GM12878 (cell line): Measurements from ENCODE around the gene SLC26A1. TPM values are rescaled to one million over a fixed set of nuclear protein-coding genes. Genes with fewer than 3 reads are reported as not detected.

Experiments
- ATAC-seq: fragments of 200-7000 bp; cut with Tn5 transposase; 3 replicates; pipeline ENCODE4 v1.9.1; 2020; ENCODE audit warnings: mild to moderate bottlenecking, moderate library complexity
- BruUV-seq: library from RNA; stranded (reverse); fragments of 400-500 nt; replicated peaks from 2 replicates; lab custom pipeline; 2021; lab: Mats Ljungman, UMichigan
- CTCF ChIA-PET: fragments of 300-600 bp; sonication (Branson Sonifier 250); formaldehyde crosslinking; extraction: SDS; loops from one replicate; lab custom pipeline; 2021; ENCODE audit warnings: inconsistent platforms; lab: Yijun Ruan, JAX
- POLR2A ChIA-PET: fragments of 350-600 bp; formaldehyde crosslinking; extraction: SDS; loops from one replicate; lab custom pipeline; 2021; ENCODE audit warnings: inconsistent platforms; lab: Charles Lee
- RAD21 ChIA-PET: fragments of 300-600 bp; sonication (Branson Sonifier 250); formaldehyde crosslinking; loops from one replicate; lab custom pipeline; 2023; ENCODE audit warnings: antibody characterized with exemption; ENCODE audit not compliant: unreplicated experiment; lab: Charles Lee
- SMC1A ChIA-PET: fragments of 300-600 bp; sonication (Branson Sonifier 250); formaldehyde crosslinking; loops from one replicate; lab custom pipeline; 2023; ENCODE audit not compliant: unreplicated experiment, uncharacterized antibody; lab: Charles Lee
- DNase-seq: peaks from one replicate; pipeline ENCODE4 v3.0.0-alpha.2; 2011; ENCODE audit warnings: low read depth, low spot score
- FAIRE-seq: peaks from 3 replicates; lab custom pipeline; 2011; peaks lifted over from hg19 to GRCh38; lab: Jason Lieb, UNC
- H2AFZ ChIP-seq: 2 replicates; pipeline ENCODE4 v1.6.0; 2011; ENCODE audit warnings: low read depth, low read length, control low read depth; ENCODE audit not compliant: control insufficient read depth
- H3K27ac ChIP-seq: 2 replicates; pipeline ENCODE4 v1.5.1; 2011; ENCODE audit warnings: control low read depth; ENCODE audit not compliant: control insufficient read depth, insufficient read depth
- H3K27me3 ChIP-seq, 2 experiments: replicated peaks in 1 of 2; 2 replicates each; pipeline versions ENCODE4 v1.6.0 to v1.6.1; 2011; ENCODE audit warnings: low read length in 1 of 2; ENCODE audit not compliant: control insufficient read depth in 2 of 2, insufficient read depth in 2 of 2
- H3K36me3 ChIP-seq, 2 experiments: 2 replicates each; pipeline ENCODE4 v1.5.1; 2011; ENCODE audit warnings: low read length in 1 of 2; ENCODE audit not compliant: control insufficient read depth in 2 of 2, insufficient read depth in 2 of 2
- H3K4me1 ChIP-seq: 2 replicates; pipeline ENCODE4 v1.6.1; 2011; ENCODE audit warnings: mild to moderate bottlenecking, low read length, moderate library complexity, mixed read lengths; ENCODE audit not compliant: control insufficient read depth, insufficient read depth
- H3K4me2 ChIP-seq: 2 replicates; pipeline ENCODE4 v1.6.0; 2011; ENCODE audit warnings: control low read depth; ENCODE audit not compliant: control insufficient read depth, insufficient read depth
- H3K4me3 ChIP-seq: fragments of 200-600 bp; sonication (generic); 2 replicates; pipeline ENCODE4 v1.5.1; 2016
- H3K79me2 ChIP-seq: 2 replicates; pipeline ENCODE4 v1.6.0; 2011; ENCODE audit warnings: low read length; ENCODE audit not compliant: control insufficient read depth, insufficient read depth
- H3K9ac ChIP-seq: 2 replicates; pipeline ENCODE4 v1.8.0; 2011; ENCODE audit warnings: low read length, control low read depth, mixed read lengths; ENCODE audit not compliant: control insufficient read depth, insufficient read depth
- H3K9me3 ChIP-seq: replicated peaks from 3 replicates; pipeline ENCODE4 v1.5.1; 2011; ENCODE audit warnings: mild to moderate bottlenecking, low read length; ENCODE audit not compliant: control insufficient read depth, insufficient read depth
- H4K20me1 ChIP-seq: 2 replicates; pipeline ENCODE4 v1.6.0; 2011; ENCODE audit not compliant: control insufficient read depth, insufficient read depth
- CHD1 ChIP-seq: IDR thresholded peaks from 2 replicates; pipeline ENCODE4 v1.6.1; 2012; ENCODE audit warnings: low read depth, low read length, improper control_type of control experiment
- GABPA ChIP-seq: IDR thresholded peaks from 2 replicates; pipeline ENCODE4 v1.6.1; 2014; ENCODE audit warnings: antibody characterized with exemption, low read depth, mild to moderate bottlenecking, inconsistent platforms
- NFXL1 ChIP-seq: fragments of 450-650 bp; IDR thresholded peaks from 2 replicates; pipeline ENCODE4 v1.6.1; 2017; ENCODE audit warnings: antibody characterized with exemption, mild to moderate bottlenecking, borderline replicate concordance
- PML ChIP-seq: IDR thresholded peaks from 2 replicates; pipeline ENCODE4 v1.6.1; 2012; ENCODE audit warnings: low read length, inconsistent platforms
- RAD51 ChIP-seq: fragments of 450-650 bp; IDR thresholded peaks from 2 replicates; pipeline ENCODE4 v1.6.1; 2016; ENCODE audit warnings: moderate library complexity, mild to moderate bottlenecking, inconsistent platforms
- SUPT20H ChIP-seq: IDR thresholded peaks from 2 replicates; pipeline ENCODE4 v1.6.1; 2011; ENCODE audit warnings: low read depth, mild to moderate bottlenecking, low read length, moderate library complexity, borderline replicate concordance; ENCODE audit not compliant: control insufficient read depth
- WGBS: methylation state at CpG from one replicate; pipeline ENCODE4 v1.1.6; 2016; ENCODE audit warnings: low lambda C conversion rate; ENCODE audit not compliant: insufficient replicate concordance, insufficient coverage; ENCODE audit errors: missing lambda C conversion rate; 5-methylcytosine and 5-hydroxymethylcytosine counted together
- in situ Hi-C: fragments of 300-500 bp; cut with MboI; formaldehyde crosslinking; loops from 9 replicates; pipeline ENCODE4 v1.14.3; 2018; ENCODE audit warnings: mixed read lengths
- intact Hi-C: fragments of 100-400 bp; cut with micrococcal nuclease; formaldehyde crosslinking; loops from one replicate; pipeline ENCODE4 v1.14.2; 2022; ENCODE audit not compliant: unreplicated experiment
- polyA plus RNA-seq, 11 experiments: library from polyadenylated mRNA; depleted of rRNA in 4 of 11; unstranded in 6 of 11; stranded (reverse) in 5 of 11; fragments of >200 nt; fragmentation: Nextera tagmentation in 4 of 11; fragmentation: Illumina TruSeq in 1 of 11; extraction: Ambion mirVana in 4 of 11; extraction: Trizol in 1 of 11; gene quantifications; 1 replicate in 1 of 11; 2 replicates in 10 of 11; pipeline versions ENCODE4 v1.2.1 to v1.2.3, GENCODE V29; 2011 to 2016; ENCODE audit warnings: inconsistent platforms in 2 of 11, missing spikeins in 2 of 11, low read depth in 1 of 11
- total RNA-seq, 4 experiments: library from RNA; depleted of rRNA in 3 of 4; stranded (reverse); fragments of >200 nt in 3 of 4; fragmentation: Illumina TruSeq in 1 of 4; extraction: Trizol in 1 of 4; gene quantifications; 2 replicates each; pipeline versions ENCODE4 v1.2.1 to v1.2.3, GENCODE V29; 2013 to 2021
- TF ChIP-seq, protein P1 (sequence below): fragments of 450-650 bp; IDR thresholded peaks from 2 replicates; pipeline ENCODE4 v1.6.1; 2017; ENCODE audit warnings: mild to moderate bottlenecking, moderate library complexity
- TF ChIP-seq, protein P2 (sequence below): IDR thresholded peaks from 2 replicates; pipeline ENCODE4 v1.6.1; 2011; ENCODE audit warnings: borderline replicate concordance, low read depth, mild to moderate bottlenecking, moderate library complexity, low read length; ENCODE audit not compliant: insufficient read depth, poor library complexity, severe bottlenecking
- TF ChIP-seq, protein P3 (sequence below): fragments of 450-650 bp; formaldehyde crosslinking; IDR thresholded peaks from 2 replicates; pipeline ENCODE4 v1.4.0; 2022; ENCODE audit warnings: mild to moderate bottlenecking, moderate library complexity

SLC26A1 gene
- total and polyA plus RNA-seq, 10 of the 15 experiments (the other 5 are each of a cell fraction or from before 2014, with no cell fraction given) = 0.05 to 0.96 (median 0.28) TPM; not detected in 5

DNA sequence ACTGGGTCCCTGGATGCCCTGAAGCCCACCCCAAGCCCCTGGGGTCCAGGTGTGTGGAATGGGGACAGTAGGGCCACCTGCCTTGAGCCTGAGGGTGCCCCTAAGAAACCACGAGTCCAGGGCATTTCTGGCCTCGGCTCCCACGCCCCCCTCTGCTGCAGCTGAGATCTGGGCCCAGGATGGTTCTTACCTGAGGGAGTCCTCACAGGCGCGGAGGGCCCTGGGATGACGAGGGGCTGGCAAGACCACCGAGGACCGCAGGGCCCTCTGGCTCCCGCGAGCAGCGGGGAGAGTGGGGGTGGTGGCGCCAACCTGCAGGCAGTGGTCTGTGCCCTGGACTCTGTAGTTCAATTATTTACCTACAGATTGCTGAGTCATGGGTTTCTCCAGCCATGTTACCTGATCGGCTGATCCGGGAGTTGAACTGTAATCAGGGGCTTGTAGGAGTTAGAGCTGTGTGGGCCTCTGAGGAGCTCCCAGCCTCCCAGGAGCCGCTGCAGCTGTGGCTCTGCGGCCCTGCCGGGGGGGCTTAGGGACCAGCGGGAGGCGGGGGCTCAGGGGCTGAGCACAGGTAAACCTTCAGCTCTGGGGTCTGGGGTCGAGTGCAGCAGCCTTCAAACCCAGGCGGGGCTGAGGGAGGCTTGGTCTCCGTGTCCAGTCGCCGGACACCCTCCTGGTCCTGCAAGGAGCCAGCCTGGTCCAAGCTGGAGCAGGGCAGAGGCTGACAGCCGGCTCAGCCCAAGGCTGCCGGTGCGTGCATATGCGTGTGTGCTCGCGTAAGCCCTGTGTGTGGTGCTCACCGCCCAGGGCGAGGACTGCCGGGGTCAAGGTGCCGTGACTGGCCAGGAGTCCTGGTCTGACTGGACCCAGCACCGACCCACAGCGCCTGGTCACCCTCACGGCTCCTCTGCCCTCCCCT lies at the start of gene SLC26A1 (continued):
- TF ChIP-seq, protein P1, sequence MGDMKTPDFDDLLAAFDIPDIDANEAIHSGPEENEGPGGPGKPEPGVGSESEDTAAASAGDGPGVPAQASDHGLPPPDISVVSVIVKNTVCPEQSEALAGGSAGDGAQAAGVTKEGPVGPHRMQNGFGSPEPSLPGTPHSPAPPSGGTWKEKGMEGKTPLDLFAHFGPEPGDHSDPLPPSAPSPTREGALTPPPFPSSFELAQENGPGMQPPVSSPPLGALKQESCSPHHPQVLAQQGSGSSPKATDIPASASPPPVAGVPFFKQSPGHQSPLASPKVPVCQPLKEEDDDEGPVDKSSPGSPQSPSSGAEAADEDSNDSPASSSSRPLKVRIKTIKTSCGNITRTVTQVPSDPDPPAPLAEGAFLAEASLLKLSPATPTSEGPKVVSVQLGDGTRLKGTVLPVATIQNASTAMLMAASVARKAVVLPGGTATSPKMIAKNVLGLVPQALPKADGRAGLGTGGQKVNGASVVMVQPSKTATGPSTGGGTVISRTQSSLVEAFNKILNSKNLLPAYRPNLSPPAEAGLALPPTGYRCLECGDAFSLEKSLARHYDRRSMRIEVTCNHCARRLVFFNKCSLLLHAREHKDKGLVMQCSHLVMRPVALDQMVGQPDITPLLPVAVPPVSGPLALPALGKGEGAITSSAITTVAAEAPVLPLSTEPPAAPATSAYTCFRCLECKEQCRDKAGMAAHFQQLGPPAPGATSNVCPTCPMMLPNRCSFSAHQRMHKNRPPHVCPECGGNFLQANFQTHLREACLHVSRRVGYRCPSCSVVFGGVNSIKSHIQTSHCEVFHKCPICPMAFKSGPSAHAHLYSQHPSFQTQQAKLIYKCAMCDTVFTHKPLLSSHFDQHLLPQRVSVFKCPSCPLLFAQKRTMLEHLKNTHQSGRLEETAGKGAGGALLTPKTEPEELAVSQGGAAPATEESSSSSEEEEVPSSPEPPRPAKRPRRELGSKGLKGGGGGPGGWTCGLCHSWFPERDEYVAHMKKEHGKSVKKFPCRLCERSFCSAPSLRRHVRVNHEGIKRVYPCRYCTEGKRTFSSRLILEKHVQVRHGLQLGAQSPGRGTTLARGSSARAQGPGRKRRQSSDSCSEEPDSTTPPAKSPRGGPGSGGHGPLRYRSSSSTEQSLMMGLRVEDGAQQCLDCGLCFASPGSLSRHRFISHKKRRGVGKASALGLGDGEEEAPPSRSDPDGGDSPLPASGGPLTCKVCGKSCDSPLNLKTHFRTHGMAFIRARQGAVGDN = no peak
- no peak for TF ChIP-seq SUPT20H

DNA sequence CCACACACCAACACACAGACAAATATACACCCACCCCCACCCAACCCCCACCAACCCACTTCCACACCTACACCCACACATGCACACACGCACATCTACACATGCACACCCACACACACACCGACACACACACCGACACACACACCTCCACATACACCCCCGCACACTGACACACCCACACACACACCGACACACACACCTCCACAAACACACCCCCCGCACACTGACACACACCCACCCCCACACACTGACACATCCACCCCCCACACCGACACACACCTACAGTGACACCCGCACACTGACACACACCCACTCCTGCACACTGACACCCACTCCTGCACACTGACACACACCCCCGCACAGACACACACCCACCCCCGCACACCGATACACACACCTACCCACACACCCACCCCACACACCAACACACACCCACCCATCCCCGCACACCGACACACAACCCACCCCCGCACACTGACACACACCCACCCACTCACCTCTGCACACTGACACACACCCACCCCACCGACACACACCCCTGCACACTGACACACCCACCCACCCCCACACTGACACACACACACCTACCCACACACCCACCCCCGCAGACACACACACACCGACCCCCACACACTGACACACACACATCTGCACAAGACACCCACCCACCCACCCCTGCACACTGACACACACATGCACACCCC lies 49.3 kb upstream of the SLC26A1 start:
- no peaks in the 10 kb centered on the region for H3K4me1 ChIP-seq
- no TSS peak for BruUV-seq
- no peaks in the 10 kb centered on the region for H3K79me2 ChIP-seq
- no peak for ATAC-seq
- H3K27me3 ChIP-seq = no peaks in the 10 kb centered on the region
- intact Hi-C loops = no loop called here
- FAIRE-seq = no peak
- 66% methylated on average over 4 of the region's 17 CpGs for WGBS
- in situ Hi-C loops = no loop called here
- ChIA-PET CTCF (no interaction called here), SMC1A (no interaction called here), RAD21 (no interaction called here), POLR2A (no interaction called here)
- no peak overlapping the region for H3K9ac ChIP-seq
- H3K36me3 ChIP-seq = no peaks in the 10 kb centered on the region
- no peak overlapping the region for H3K4me3 ChIP-seq
- no peak for DNase-seq
- H3K27ac ChIP-seq = no peak overlapping the region
- H3K9me3 ChIP-seq = peaks cover 1% of the 10 kb centered on the region; the same call in 1 of the 3 replicates
- no peaks in the 10 kb centered on the region for H4K20me1 ChIP-seq
- H2AFZ ChIP-seq = no peak overlapping the region
- H3K4me2 ChIP-seq = no peak overlapping the region
- TF ChIP-seq CHD1 = no peak
- TF ChIP-seq, protein P2, sequence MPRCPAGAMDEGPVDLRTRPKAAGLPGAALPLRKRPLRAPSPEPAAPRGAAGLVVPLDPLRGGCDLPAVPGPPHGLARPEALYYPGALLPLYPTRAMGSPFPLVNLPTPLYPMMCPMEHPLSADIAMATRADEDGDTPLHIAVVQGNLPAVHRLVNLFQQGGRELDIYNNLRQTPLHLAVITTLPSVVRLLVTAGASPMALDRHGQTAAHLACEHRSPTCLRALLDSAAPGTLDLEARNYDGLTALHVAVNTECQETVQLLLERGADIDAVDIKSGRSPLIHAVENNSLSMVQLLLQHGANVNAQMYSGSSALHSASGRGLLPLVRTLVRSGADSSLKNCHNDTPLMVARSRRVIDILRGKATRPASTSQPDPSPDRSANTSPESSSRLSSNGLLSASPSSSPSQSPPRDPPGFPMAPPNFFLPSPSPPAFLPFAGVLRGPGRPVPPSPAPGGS = peak; percentile 35
- TF ChIP-seq GABPA = no peak
- TF ChIP-seq, protein P3, sequence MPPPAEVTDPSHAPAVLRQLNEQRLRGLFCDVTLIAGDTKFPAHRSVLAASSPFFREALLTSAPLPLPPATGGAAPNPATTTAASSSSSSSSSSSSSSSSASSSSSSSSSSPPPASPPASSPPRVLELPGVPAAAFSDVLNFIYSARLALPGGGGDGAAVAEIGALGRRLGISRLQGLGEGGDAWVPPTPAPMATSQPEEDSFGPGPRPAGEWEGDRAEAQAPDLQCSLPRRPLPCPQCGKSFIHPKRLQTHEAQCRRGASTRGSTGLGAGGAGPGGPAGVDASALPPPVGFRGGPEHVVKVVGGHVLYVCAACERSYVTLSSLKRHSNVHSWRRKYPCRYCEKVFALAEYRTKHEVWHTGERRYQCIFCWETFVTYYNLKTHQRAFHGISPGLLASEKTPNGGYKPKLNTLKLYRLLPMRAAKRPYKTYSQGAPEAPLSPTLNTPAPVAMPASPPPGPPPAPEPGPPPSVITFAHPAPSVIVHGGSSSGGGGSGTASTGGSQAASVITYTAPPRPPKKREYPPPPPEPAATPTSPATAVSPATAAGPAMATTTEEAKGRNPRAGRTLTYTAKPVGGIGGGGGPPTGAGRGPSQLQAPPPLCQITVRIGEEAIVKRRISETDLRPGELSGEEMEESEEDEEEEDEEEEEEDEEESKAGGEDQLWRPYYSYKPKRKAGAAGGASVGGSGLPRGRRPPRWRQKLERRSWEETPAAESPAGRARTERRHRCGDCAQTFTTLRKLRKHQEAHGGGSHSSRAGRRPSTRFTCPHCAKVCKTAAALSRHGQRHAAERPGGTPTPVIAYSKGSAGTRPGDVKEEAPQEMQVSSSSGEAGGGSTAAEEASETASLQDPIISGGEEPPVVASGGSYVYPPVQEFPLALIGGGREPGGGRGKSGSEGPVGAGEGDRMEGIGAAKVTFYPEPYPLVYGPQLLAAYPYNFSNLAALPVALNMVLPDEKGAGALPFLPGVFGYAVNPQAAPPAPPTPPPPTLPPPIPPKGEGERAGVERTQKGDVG (CRISPR knock-in tag) = no peak
- TF ChIP-seq NFXL1 = no peak
- TF ChIP-seq PML = no peak
- no peak for TF ChIP-seq RAD51
- TF ChIP-seq, all 136 proteins: peak for 1
